NCI-H1436 treated with DMSO at 0.1 percent for 48 hours (cell line): ENCODE data around the gene PIF1.
A peak's percentile ranks its signal among the peaks of the same experiment; 100 is the strongest.

Experiments used
- DNase-seq: peaks from one replicate; lab custom pipeline; 2025; lab: John Stamatoyannopoulos, UW

Gene PIF1

DNA sequence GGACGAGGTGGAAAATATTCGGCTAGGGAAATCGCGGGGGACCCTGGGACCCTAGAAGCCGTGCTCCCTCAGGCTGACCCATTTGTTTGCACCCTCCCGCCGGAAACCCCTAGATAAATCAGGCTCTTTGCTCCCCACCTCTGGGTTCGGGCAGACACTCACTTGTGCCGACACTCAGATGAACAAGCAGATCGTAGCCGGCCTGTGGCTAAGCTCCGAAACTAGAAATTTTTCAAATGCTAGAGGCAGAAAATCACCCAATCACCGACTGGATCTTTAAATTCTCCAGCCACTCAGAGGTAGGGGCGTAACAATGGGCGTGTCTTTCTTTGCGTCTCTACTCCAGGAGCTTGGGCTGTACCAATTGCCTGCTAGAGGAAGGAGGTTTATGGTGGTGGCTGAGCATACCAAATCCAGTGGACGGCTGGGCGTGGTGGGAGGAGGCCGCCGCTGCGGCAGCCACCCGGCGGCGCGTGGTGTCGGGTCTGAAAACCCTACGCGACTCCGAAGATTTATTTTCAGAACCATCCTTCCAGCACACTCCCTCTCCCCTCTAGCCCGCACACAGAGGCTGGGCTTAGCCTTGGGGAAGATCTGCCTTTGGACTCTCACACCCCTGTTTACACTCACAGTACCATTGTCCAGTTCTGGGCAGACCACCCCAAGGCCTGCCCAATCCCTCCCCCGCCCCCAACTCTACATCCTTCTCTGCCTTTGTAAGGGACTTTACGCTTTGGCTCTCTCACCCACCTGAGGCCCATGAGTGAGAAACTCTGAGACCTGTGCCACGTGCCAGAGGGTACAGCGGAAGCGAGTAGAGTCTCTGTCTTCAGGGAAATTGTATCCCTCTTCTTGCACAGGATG, at the start of gene PIF1:
Gene PIF1 (minus strand): TSS at position 217 of the 864 bp plus-strand sequence. CDS start 1,312 bp downstream, outside the sequence.
- peak; percentile 95 for DNase-seq

- DNase-seq: no peak
Measured at GRCh38 chr15:64870353-64870752, 44.9 kb upstream of the PIF1 start.

GRCh38 chr15:64869501-64869900, 44.1 kb upstream of the PIF1 start:
- DNase-seq: no peak

DNA sequence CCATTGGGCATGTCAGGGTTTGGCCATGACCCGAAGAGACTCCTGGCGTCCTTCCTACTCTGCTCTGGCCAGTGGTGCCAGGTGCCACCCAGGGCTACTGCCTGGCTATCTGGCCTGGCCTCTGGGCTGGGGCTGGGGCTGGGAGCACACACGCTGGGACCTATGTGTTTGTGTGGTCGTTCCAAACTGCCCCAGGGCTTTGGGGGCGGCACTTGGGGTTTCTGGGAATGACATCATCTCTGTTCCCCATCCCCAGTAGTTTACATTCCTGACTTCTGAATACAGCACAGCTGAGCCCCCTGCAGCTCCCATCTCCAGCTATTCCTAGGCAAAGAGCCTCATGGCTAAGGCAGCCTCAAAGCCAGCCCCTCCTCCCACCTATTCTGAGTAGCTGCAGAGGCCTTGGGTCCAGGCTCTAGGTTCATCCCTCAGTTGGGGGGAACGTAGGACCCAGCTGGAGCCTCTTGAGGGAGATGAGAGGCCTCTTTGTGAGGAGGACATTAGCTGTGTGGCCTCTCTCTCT, 40.6 kb upstream of the PIF1 start:
- DNase-seq: no peak

DNA sequence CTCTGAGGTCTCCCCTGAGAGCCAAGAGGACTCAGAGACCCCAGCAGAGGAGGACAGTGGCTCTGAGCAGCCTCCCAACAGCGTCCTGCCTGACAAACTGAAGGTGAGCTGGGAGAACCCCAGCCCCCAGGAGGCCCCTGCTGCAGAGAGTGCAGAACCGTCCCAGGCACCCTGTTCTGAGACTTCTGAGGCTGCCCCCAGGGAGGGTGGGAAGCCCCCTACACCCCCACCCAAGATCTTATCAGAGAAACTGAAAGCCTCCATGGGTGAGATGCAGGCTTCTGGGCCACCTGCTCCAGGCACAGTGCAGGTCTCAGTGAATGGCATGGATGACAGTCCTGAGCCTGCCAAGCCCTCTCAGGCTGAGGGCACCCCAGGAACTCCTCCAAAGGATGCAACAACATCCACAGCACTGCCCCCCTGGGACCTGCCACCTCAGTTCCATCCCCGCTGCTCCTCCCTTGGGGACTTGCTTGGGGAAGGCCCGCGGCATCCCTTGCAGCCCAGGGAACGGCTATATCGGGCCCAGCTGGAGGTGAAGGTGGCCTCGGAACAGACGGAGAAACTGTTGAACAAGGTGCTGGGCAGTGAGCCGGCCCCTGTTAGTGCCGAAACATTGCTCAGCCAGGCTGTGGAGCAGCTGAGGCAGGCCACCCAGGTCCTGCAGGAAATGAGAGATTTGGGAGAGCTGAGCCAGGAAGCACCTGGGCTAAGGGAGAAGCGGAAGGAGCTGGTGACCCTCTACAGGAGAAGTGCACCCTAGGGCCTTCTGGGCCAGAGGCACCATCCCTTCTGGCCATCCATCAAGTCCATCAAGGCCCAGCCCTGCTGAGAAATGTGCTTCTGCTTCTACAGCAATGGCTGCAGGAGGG, 39.9 kb upstream of the PIF1 start:
- DNase-seq: no peak

- no peak for DNase-seq
Measured at GRCh38 chr15:64864068-64864467, 38.6 kb upstream of the PIF1 start.

DNA sequence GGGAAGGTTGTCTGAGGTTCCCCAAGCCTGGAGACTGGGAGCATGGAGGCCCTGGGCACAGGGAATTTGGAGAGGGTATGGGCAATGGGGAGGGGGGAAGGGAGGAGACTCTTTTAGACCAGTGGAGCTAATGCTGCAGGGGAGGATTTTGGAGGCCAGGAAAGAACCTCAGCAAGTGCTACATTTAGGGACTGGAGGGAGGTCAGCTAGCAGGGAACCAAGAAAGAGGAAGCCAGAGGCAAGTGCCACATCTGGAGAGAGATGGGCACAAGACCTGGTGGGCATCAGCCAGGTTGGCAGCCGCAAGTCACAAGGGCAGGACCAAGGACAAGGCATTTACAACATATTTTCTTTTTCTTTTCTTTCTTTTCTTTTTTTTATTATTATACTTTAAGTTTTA, 37.0 kb upstream of the PIF1 start:
- no peak for DNase-seq

- DNase-seq: no peak
Measured at GRCh38 chr15:64861960-64862359, 36.5 kb upstream of the PIF1 start.

DNA sequence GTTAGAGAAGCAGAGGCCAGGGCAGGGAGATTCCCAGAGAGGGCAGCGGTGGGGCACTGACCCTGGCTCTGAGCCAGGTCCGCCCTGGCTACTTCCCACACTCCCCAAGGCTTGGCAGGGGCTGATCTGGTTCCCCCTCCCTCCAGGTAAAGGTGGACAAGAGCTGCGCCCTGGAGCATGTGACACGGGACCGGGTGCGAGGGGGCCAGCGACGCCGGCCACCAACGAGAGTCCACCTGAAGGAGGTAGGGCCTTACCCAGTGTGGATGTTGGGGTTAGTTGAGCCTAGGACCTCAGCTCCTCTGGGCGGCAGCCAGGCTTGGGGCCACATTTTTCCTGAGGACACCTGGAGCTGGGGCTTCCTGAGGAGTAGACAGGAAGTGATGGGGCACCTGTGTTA, 35.9 kb upstream of the PIF1 start:
- DNase-seq: no peak

- DNase-seq: no peak
Measured at GRCh38 chr15:64859226-64859625, 33.8 kb upstream of the PIF1 start.

DNA sequence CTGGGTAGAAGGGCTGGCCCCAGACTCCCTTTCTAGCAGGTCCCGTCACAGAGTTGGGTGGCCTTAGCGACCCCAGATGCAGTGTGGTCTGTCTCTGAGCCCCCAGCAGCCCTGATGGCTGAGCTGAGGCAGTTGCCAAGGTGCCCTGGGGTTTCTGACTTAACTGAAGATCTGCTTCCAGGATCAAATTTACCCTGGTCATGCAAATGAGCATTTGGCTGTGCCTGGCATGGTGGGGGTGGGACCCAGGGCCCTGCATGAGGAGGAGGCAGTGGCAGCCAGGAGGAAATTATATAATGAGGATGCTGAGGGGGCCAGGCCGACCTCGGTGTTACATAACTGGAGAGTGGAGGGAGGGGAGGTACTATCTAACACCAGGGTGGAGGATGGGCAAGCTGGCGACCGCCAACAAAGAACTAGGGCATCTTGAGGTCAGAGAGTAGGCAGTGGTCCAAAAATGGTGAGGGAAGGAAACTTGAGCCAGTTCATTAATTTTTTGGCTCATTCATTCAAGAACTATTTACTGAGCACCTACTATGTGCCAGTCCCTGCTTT, 32.7 kb upstream of the PIF1 start:
- no peak for DNase-seq

DNA sequence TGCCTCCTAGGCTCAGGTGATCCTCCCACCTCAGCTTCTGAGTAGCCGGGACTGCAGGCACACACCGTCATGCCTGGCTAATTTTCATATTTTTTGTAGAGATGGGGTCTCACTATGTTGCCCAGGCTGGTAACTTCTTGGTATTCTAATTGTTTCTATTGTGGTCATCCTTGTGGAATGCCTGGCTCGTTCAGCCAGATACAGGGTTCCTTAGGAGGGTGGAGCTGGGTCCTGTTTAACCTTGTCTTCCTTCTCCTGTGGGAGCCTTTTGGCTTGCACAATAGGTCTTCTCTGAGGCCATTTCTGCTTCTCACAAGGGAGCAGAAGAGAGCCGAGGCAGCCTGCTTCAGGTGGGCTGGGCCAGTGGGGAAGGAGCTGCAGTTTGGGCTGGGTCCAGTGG, 32.0 kb upstream of the PIF1 start:
- DNase-seq: no peak

DNA sequence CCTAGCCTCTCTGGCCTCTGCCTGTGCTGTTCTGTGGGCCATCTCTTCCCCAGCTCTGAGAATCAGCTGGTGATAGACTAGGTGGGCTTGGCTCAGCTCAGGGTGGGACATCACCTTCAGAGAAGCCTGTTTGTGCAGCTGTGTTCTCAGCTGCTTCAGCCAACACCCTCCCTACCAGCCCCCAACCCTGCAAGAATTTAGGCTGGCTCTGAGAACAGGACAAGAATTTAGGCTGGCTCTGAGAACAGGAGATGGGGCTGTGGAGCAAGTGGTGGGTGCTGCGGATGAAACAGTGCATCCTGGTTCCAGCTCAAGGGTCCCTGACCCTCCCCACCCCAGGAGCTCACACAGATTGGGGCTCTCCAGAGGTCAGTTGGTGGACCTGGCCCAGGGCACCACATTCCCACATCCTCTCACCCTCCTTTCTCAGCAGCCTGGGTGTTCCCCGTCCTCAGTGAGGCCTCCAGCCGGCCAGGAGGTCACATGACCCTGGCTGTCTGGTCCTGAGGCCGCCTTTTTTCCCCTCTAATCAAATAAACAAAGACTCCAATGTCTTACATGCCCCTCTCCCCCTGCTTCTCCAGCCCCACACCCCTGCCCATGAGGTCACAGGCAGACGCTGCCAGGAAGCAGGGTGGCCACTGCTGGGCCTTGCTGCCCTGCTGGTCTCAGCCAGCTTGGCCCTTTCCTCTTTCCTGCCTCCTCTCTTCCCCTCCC, 31.1 kb upstream of the PIF1 start:
- DNase-seq: no peak

DNA sequence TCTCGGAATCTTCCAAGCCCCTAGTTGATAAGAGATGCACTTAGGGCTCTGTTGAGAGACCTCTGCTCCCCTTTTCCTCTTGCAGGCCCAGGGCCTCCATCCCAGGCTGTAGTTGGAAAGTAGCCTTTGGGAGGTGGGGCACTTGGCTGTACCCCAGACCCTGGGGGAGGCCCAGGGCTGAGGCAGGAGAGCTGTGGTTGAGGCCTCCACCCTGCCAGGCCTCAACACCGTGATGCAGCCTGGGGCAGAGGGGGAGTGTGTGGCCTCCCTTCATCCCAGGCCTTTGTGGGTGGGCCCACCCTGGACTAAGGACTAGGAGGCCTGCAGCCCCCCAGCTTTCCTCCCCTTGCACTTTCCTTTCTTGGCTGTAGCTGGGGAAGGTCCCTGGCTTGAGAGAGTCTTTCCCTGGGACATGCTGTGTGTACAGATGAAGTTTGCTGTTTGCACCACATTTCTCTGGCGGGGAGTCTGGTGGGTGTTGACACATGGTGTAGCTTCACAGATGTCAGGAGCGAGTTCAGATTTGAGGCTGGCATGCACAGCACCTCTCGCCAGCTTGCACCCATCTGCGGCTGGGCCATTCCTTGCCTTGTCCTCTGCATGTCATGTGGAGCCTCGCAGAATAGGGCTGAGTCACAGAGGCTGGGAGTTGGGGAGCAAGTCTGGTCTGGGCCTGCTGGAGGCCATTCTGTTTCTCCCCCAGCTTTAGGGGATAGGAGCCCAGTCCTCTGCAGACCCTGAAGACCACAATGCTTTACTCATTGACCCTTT, 29.9 kb upstream of the PIF1 start:
- DNase-seq: no peak

DNA sequence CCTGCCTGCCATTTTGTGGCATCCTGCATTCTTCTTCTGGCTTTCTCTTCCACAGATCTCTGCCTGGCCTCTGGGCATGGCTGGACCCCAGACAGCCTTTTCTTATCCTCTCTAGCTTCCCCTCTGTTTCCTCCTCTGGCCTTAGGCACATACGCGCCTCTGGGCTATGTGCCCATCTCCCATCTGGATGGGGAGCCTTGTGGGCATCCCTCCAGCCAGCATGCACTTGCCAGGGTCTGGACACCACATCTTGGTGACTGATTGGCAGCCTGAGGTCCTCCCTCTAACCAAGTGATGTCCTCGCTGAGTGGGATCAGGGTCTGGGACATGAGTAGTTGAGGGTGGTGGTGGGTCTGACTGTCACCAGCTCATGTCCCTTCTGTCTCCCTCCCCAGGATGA, 29.1 kb upstream of the PIF1 start:
- no peak for DNase-seq

GRCh38 chr15:64854041-64854440, 28.6 kb upstream of the PIF1 start:
- DNase-seq: no peak

GRCh38 chr15:64851503-64851840, 26.0 kb upstream of the PIF1 start:
- no peak for DNase-seq

GRCh38 chr15:64850778-64851502, 25.5 kb upstream of the PIF1 start:
- DNase-seq: no peak

GRCh38 chr15:64847876-64848716, 22.6 kb upstream of the PIF1 start:
- no peak for DNase-seq

DNA sequence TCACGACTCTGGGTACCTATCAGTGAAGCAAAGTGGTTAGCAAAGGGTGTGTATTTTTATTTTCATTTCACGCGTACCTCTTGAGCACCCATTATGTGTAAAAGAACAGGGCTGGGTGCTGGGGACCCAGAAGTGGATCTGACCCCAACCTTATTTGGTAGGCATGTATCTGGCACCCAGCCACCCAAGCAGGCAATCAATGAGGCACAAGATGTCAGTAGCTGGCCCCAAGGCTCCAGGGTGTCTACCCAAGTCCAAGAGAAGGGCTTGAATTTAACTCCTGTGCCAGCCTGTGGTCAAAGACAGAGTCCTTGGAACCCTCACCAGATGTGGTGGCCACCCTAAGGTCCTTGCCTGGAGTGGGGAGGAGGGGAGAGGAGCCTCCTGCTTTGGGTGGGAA, 22.0 kb upstream of the PIF1 start:
- no peak for DNase-seq
